Stomach (tissue), 4 donors: ENCODE data around the gene NEDD4L.

Experiments used
- EP300 ChIP-seq: sonication (generic); formaldehyde crosslinking; IDR thresholded peaks from one replicate; pipeline ENCODE4 v1.6.1; 2017; ENCODE audit warnings: antibody characterized with exemption
- POLR2A ChIP-seq, 4 donors: fragments of 450-650 bp; IDR thresholded peaks; one replicate each; pipeline ENCODE4 v1.6.1; 2016; ENCODE audit warnings: antibody characterized with exemption in 4 of 4, control low read depth in 2 of 4, mild to moderate bottlenecking in 1 of 4, moderate library complexity in 1 of 4
- POLR2AphosphoS5 ChIP-seq, 3 donors: sonication (generic); formaldehyde crosslinking; IDR thresholded peaks; one replicate each; pipeline ENCODE4 v1.6.1; 2016; ENCODE audit warnings: antibody characterized with exemption in 3 of 3
- TF ChIP-seq, protein P1 (sequence below), 7 experiments: fragments of 450-650 bp in 4 of 7; fragments of 200-600 bp in 3 of 7; sonication (generic) in 3 of 7; IDR thresholded peaks; one replicate each; pipeline ENCODE4 v1.5.1; 2016 to 2019; ENCODE audit warnings: antibody characterized with exemption in 7 of 7, control low read depth in 2 of 7, mild to moderate bottlenecking in 1 of 7

DNA sequence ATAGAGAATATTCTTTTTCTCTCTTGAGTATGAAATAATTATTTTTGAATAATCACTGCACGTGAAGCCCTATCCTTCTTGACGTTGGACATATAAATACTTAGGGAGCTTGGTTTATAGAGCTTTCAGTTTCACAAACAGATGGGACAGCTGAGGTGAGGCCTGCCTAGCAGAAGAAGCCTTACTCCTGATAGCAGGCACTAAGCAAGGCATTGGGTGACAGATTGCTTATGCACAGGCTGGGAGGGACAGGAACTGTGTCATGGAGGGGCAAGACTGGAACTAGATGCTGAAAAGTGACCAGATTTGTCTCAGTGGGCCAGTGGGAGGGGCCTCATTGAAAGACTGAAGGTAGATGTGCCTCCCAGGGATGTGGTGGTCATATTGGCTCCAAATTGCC lies 220.8 kb downstream of the NEDD4L start:
- TF ChIP-seq POLR2A (IDR thresholded peaks at IDR 0.05) = no peak
- TF ChIP-seq, protein P1, sequence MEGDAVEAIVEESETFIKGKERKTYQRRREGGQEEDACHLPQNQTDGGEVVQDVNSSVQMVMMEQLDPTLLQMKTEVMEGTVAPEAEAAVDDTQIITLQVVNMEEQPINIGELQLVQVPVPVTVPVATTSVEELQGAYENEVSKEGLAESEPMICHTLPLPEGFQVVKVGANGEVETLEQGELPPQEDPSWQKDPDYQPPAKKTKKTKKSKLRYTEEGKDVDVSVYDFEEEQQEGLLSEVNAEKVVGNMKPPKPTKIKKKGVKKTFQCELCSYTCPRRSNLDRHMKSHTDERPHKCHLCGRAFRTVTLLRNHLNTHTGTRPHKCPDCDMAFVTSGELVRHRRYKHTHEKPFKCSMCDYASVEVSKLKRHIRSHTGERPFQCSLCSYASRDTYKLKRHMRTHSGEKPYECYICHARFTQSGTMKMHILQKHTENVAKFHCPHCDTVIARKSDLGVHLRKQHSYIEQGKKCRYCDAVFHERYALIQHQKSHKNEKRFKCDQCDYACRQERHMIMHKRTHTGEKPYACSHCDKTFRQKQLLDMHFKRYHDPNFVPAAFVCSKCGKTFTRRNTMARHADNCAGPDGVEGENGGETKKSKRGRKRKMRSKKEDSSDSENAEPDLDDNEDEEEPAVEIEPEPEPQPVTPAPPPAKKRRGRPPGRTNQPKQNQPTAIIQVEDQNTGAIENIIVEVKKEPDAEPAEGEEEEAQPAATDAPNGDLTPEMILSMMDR (IDR thresholded peaks at IDR 0.05) = no peak
- no peak for TF ChIP-seq POLR2AphosphoS5 (IDR thresholded peaks at IDR 0.05)
- no peak for TF ChIP-seq EP300
